GM12878 (cell line): ENCODE results near the gene FETUB. TPM values are rescaled to one million over a fixed set of nuclear protein-coding genes. Genes with fewer than 3 reads are reported as not detected.

Source experiments
- ATAC-seq: fragments of 200-7000 bp; cut with Tn5 transposase; 3 replicates; pipeline ENCODE4 v1.9.1; 2020; ENCODE audit warnings: mild to moderate bottlenecking, moderate library complexity
- BruUV-seq: library from RNA; stranded (reverse); fragments of 400-500 nt; replicated peaks from 2 replicates; lab custom pipeline; 2021; lab: Mats Ljungman, UMichigan
- CTCF ChIA-PET: fragments of 300-600 bp; sonication (Branson Sonifier 250); formaldehyde crosslinking; extraction: SDS; loops from one replicate; lab custom pipeline; 2021; ENCODE audit warnings: inconsistent platforms; lab: Yijun Ruan, JAX
- POLR2A ChIA-PET: fragments of 350-600 bp; formaldehyde crosslinking; extraction: SDS; loops from one replicate; lab custom pipeline; 2021; ENCODE audit warnings: inconsistent platforms; lab: Charles Lee
- RAD21 ChIA-PET: fragments of 300-600 bp; sonication (Branson Sonifier 250); formaldehyde crosslinking; loops from one replicate; lab custom pipeline; 2023; ENCODE audit warnings: antibody characterized with exemption; ENCODE audit not compliant: unreplicated experiment; lab: Charles Lee
- SMC1A ChIA-PET: fragments of 300-600 bp; sonication (Branson Sonifier 250); formaldehyde crosslinking; loops from one replicate; lab custom pipeline; 2023; ENCODE audit not compliant: unreplicated experiment, uncharacterized antibody; lab: Charles Lee
- DNase-seq: peaks from one replicate; pipeline ENCODE4 v3.0.0-alpha.2; 2011; ENCODE audit warnings: low read depth, low spot score
- FAIRE-seq: peaks from 3 replicates; lab custom pipeline; 2011; peaks lifted over from hg19 to GRCh38; lab: Jason Lieb, UNC
- H2AFZ ChIP-seq: 2 replicates; pipeline ENCODE4 v1.6.0; 2011; ENCODE audit warnings: low read depth, low read length, control low read depth; ENCODE audit not compliant: control insufficient read depth
- H3K27ac ChIP-seq: 2 replicates; pipeline ENCODE4 v1.5.1; 2011; ENCODE audit warnings: control low read depth; ENCODE audit not compliant: control insufficient read depth, insufficient read depth
- H3K27me3 ChIP-seq, 2 experiments: replicated peaks in 1 of 2; 2 replicates each; pipeline versions ENCODE4 v1.6.0 to v1.6.1; 2011; ENCODE audit warnings: low read length in 1 of 2; ENCODE audit not compliant: control insufficient read depth in 2 of 2, insufficient read depth in 2 of 2
- H3K36me3 ChIP-seq, 2 experiments: 2 replicates each; pipeline ENCODE4 v1.5.1; 2011; ENCODE audit warnings: low read length in 1 of 2; ENCODE audit not compliant: control insufficient read depth in 2 of 2, insufficient read depth in 2 of 2
- H3K4me1 ChIP-seq: 2 replicates; pipeline ENCODE4 v1.6.1; 2011; ENCODE audit warnings: mild to moderate bottlenecking, low read length, moderate library complexity, mixed read lengths; ENCODE audit not compliant: control insufficient read depth, insufficient read depth
- H3K4me2 ChIP-seq: 2 replicates; pipeline ENCODE4 v1.6.0; 2011; ENCODE audit warnings: control low read depth; ENCODE audit not compliant: control insufficient read depth, insufficient read depth
- H3K4me3 ChIP-seq: fragments of 200-600 bp; sonication (generic); 2 replicates; pipeline ENCODE4 v1.5.1; 2016
- H3K79me2 ChIP-seq: 2 replicates; pipeline ENCODE4 v1.6.0; 2011; ENCODE audit warnings: low read length; ENCODE audit not compliant: control insufficient read depth, insufficient read depth
- H3K9ac ChIP-seq: 2 replicates; pipeline ENCODE4 v1.8.0; 2011; ENCODE audit warnings: low read length, control low read depth, mixed read lengths; ENCODE audit not compliant: control insufficient read depth, insufficient read depth
- H3K9me3 ChIP-seq: replicated peaks from 3 replicates; pipeline ENCODE4 v1.5.1; 2011; ENCODE audit warnings: mild to moderate bottlenecking, low read length; ENCODE audit not compliant: control insufficient read depth, insufficient read depth
- H4K20me1 ChIP-seq: 2 replicates; pipeline ENCODE4 v1.6.0; 2011; ENCODE audit not compliant: control insufficient read depth, insufficient read depth
- BCLAF1 ChIP-seq: fragments of 450-650 bp; IDR thresholded peaks from 2 replicates; pipeline ENCODE4 v1.6.1; 2017; ENCODE audit warnings: antibody characterized with exemption, mild to moderate bottlenecking, moderate library complexity
- CEBPB ChIP-seq, 2 experiments: fragments of 150-350 bp in 1 of 2; IDR thresholded peaks; 2 replicates each; pipeline ENCODE4 v1.6.1; 2012 to 2014; ENCODE audit warnings: low read depth in 2 of 2, low read length in 2 of 2, borderline replicate concordance in 1 of 2, inconsistent platforms in 1 of 2
- E2F4 ChIP-seq: IDR thresholded peaks from 2 replicates; pipeline ENCODE4 v1.6.1; 2012; ENCODE audit warnings: low read depth, low read length, improper control_type of control experiment
- IRF4 ChIP-seq: IDR thresholded peaks from 2 replicates; pipeline ENCODE4 v1.6.1; 2011; ENCODE audit warnings: low read depth, low read length
- KAT2A ChIP-seq: conservative IDR thresholded peaks from 2 replicates; pipeline ENCODE4 v1.6.1; 2011; ENCODE audit warnings: low read depth, low read length; ENCODE audit not compliant: control insufficient read depth
- SIN3A ChIP-seq: IDR thresholded peaks from 2 replicates; pipeline ENCODE4 v1.6.1; 2012; ENCODE audit warnings: low read depth, low read length, improper control_type of control experiment
- TAF1 ChIP-seq: IDR thresholded peaks from 2 replicates; pipeline ENCODE4 v1.6.1; 2011; ENCODE audit warnings: mild to moderate bottlenecking, low read depth, low read length, borderline replicate concordance
- TBL1XR1 ChIP-seq: IDR thresholded peaks from 2 replicates; pipeline ENCODE4 v1.6.1; 2012; ENCODE audit warnings: low read depth, low read length, improper control_type of control experiment
- ZNF384 ChIP-seq: IDR thresholded peaks from 2 replicates; pipeline ENCODE4 v1.6.1; 2012; ENCODE audit warnings: low read depth, mild to moderate bottlenecking, low read length, improper control_type of control experiment, borderline replicate concordance
- ZNF687 ChIP-seq: fragments of 450-650 bp; IDR thresholded peaks from 2 replicates; pipeline ENCODE4 v1.6.1; 2017; ENCODE audit warnings: mild to moderate bottlenecking, moderate library complexity
- in situ Hi-C: fragments of 300-500 bp; cut with MboI; formaldehyde crosslinking; loops from 9 replicates; pipeline ENCODE4 v1.14.3; 2018; ENCODE audit warnings: mixed read lengths
- intact Hi-C: fragments of 100-400 bp; cut with micrococcal nuclease; formaldehyde crosslinking; loops from one replicate; pipeline ENCODE4 v1.14.2; 2022; ENCODE audit not compliant: unreplicated experiment
- polyA plus RNA-seq, 11 experiments: library from polyadenylated mRNA; depleted of rRNA in 4 of 11; unstranded in 6 of 11; stranded (reverse) in 5 of 11; fragments of >200 nt; fragmentation: Nextera tagmentation in 4 of 11; fragmentation: Illumina TruSeq in 1 of 11; extraction: Ambion mirVana in 4 of 11; extraction: Trizol in 1 of 11; gene quantifications; 1 replicate in 1 of 11; 2 replicates in 10 of 11; pipeline versions ENCODE4 v1.2.1 to v1.2.3, GENCODE V29; 2011 to 2016; ENCODE audit warnings: inconsistent platforms in 2 of 11, missing spikeins in 2 of 11, low read depth in 1 of 11
- total RNA-seq, 4 experiments: library from RNA; depleted of rRNA in 3 of 4; stranded (reverse); fragments of >200 nt in 3 of 4; fragmentation: Illumina TruSeq in 1 of 4; extraction: Trizol in 1 of 4; gene quantifications; 2 replicates each; pipeline versions ENCODE4 v1.2.1 to v1.2.3, GENCODE V29; 2013 to 2021

FETUB gene
- total and polyA plus RNA-seq, 10 of the 15 experiments (the other 5 are each of a cell fraction or from before 2014, with no cell fraction given) = not detected

- ChIA-PET POLR2A (no interaction called here), RAD21 (no interaction called here), SMC1A (interaction anchor here (1.5 kb wide), 1 partner anchor 8 kb away, joined by 3 read pairs; no protein-coding TSS in a partner anchor), CTCF (interaction anchor here (0.6 to 2.1 kb wide), 3 partner anchors 10 to 24 kb away, joined by 3 to 9 read pairs (median 4); no protein-coding TSS in a partner anchor)
- FAIRE-seq (no peak), DNase-seq (no peak), ATAC-seq (no peak)
- intact Hi-C loops (no loop called here), in situ Hi-C loops (no loop called here)
- Histone ChIP-seq H3K79me2 (no peaks in the 10 kb centered on the region), H3K27ac (no peak overlapping the region), H3K4me3 (no peak overlapping the region), H3K9me3 (no peaks in the 10 kb centered on the region; the same call in 2 of the 3 replicates), H4K20me1 (no peaks in the 10 kb centered on the region), H3K27me3 (peaks cover 0 to 3% of the 10 kb centered on the region in 2 experiments; a peak in 2 of 4 replicates), H2AFZ (no peak overlapping the region), H3K9ac (no peak overlapping the region), H3K4me2 (no peak overlapping the region), H3K36me3 (no peaks in the 10 kb centered on the region), H3K4me1 (no peaks in the 10 kb centered on the region)
- no peak for TF ChIP-seq SIN3A
- TF ChIP-seq E2F4 = no peak
- TF ChIP-seq TAF1 = no peak
- TF ChIP-seq TBL1XR1 = no peak
- TF ChIP-seq IRF4 = no peak
- no peak for TF ChIP-seq ZNF384
- TF ChIP-seq ZNF687 = no peak
- TF ChIP-seq CEBPB (IDR thresholded peaks at IDR 0.05; ENCODE audit: borderline replicate concordance in 1 of 2, low read depth in 2 of 2, low read length in 2 of 2) = no peak
- no peak for TF ChIP-seq BCLAF1
- no peak for TF ChIP-seq KAT2A
- BruUV-seq = no TSS peak
Measured at GRCh38 chr3:186640929-186641328, 730 bp downstream of the FETUB start.
